WTC11 (cell line): ENCODE data around the gene FAM237A. TPM values are rescaled to one million over a fixed set of nuclear protein-coding genes. Genes with fewer than 3 reads are reported as not detected.

ENCODE experiments used
- ATAC-seq: fragments of 200-7000 bp; cut with Tn5 transposase; 2 replicates; pipeline ENCODE4 v1.10.0; 2021; ENCODE audit warnings: mild to moderate bottlenecking, moderate library complexity
- CTCF ChIA-PET: fragments of 300-600 bp; sonication (Branson Sonifier 250); formaldehyde crosslinking; loops from one replicate; lab custom pipeline; 2021; ENCODE audit warnings: antibody characterized with exemption; lab: Charles Lee
- POLR2A ChIA-PET: fragments of 350-600 bp; sonication (Branson Sonifier 250); formaldehyde crosslinking; loops from one replicate; lab custom pipeline; 2021; ENCODE audit warnings: antibody characterized with exemption; lab: Charles Lee
- DNase-seq: peaks from one replicate; pipeline ENCODE4 v3.0.0; 2021; ENCODE audit warnings: low spot score
- H3K27ac Mint-ChIP-seq: 2 replicates; pipeline ENCODE4 v1.8.0; 2021; ENCODE audit warnings: mixed read lengths
- H3K27me3 Mint-ChIP-seq: 2 replicates; pipeline ENCODE4 v1.8.0; 2021; ENCODE audit warnings: low read depth, mild to moderate bottlenecking, moderate library complexity, mixed read lengths
- H3K36me3 Mint-ChIP-seq: 2 replicates; pipeline ENCODE4 v1.8.0; 2021; ENCODE audit warnings: mixed read lengths
- H3K4me1 Mint-ChIP-seq: 2 replicates; pipeline ENCODE4 v1.8.0; 2022; ENCODE audit warnings: mixed read lengths
- H3K4me3 Mint-ChIP-seq: 2 replicates; pipeline ENCODE4 v1.8.0; 2021; ENCODE audit warnings: mild to moderate bottlenecking, moderate library complexity, mixed read lengths
- H3K9me3 Mint-ChIP-seq: 2 replicates; pipeline ENCODE4 v1.8.0; 2021; ENCODE audit warnings: mixed read lengths
- ETV6 ChIP-seq: sonication (generic); formaldehyde crosslinking; IDR thresholded peaks from 2 replicates; pipeline ENCODE4 v1.8.1; 2022; ENCODE audit warnings: mild to moderate bottlenecking, missing genetic modification reagents
- FOXP1 ChIP-seq: sonication (generic); formaldehyde crosslinking; IDR thresholded peaks from 2 replicates; pipeline ENCODE4 v1.8.0; 2022; ENCODE audit warnings: missing genetic modification reagents, mild to moderate bottlenecking, moderate library complexity, borderline replicate concordance
- JAZF1 ChIP-seq: fragments of 250-450 bp; sonication (Bioruptor Pico); IDR thresholded peaks from 2 replicates; pipeline ENCODE4 v1.9.0; 2021; ENCODE audit warnings: moderate library complexity, mild to moderate bottlenecking, inconsistent platforms
- NFATC4 ChIP-seq: fragments of 250-450 bp; sonication (Bioruptor Pico); IDR thresholded peaks from 2 replicates; pipeline ENCODE4 v1.9.0; 2021; ENCODE audit warnings: mild to moderate bottlenecking
- NR2C2 ChIP-seq: sonication (generic); formaldehyde crosslinking; IDR thresholded peaks from 2 replicates; pipeline ENCODE4 v1.8.0; 2022; ENCODE audit warnings: mild to moderate bottlenecking, missing genetic modification reagents
- SMAD3 ChIP-seq: sonication (generic); formaldehyde crosslinking; IDR thresholded peaks from 2 replicates; pipeline ENCODE4 v1.8.0; 2022; ENCODE audit warnings: missing genetic modification reagents, mild to moderate bottlenecking, borderline replicate concordance
- SMAD4 ChIP-seq: sonication (generic); formaldehyde crosslinking; IDR thresholded peaks from 2 replicates; pipeline ENCODE4 v1.8.0; 2022; ENCODE audit warnings: mild to moderate bottlenecking, missing genetic modification reagents
- TEAD4 ChIP-seq: sonication (generic); formaldehyde crosslinking; IDR thresholded peaks from 2 replicates; pipeline ENCODE4 v1.8.0; 2022; ENCODE audit warnings: mild to moderate bottlenecking, missing genetic modification reagents
- TP53 ChIP-seq: sonication (generic); formaldehyde crosslinking; IDR thresholded peaks from 2 replicates; pipeline ENCODE4 v1.8.1; 2023; ENCODE audit warnings: mild to moderate bottlenecking, missing genetic modification reagents
- ZNF263 ChIP-seq: sonication (generic); formaldehyde crosslinking; IDR thresholded peaks from 2 replicates; pipeline ENCODE4 v1.8.1; 2022; ENCODE audit warnings: low read depth, mild to moderate bottlenecking, moderate library complexity, missing genetic modification reagents
- ZNF317 ChIP-seq: sonication (generic); formaldehyde crosslinking; IDR thresholded peaks from 2 replicates; pipeline ENCODE4 v1.8.1; 2023; ENCODE audit warnings: low read depth, mild to moderate bottlenecking, moderate library complexity, missing genetic modification reagents, borderline replicate concordance
- ZNF416 ChIP-seq: fragments of 250-450 bp; sonication (Bioruptor Pico); IDR thresholded peaks from 2 replicates; pipeline ENCODE4 v1.9.0; 2021; ENCODE audit warnings: mild to moderate bottlenecking, inconsistent platforms
- ZNF671 ChIP-seq: fragments of 250-450 bp; sonication (Bioruptor Pico); IDR thresholded peaks from 2 replicates; pipeline ENCODE4 v1.8.0; 2021; ENCODE audit warnings: mild to moderate bottlenecking
- total RNA-seq: library from RNA; stranded (reverse); gene quantifications from 3 replicates; pipeline ENCODE4 v1.2.3, GENCODE V29; 2021
- TF ChIP-seq, protein P1 (sequence below): fragments of 250-450 bp; sonication (Bioruptor Pico); IDR thresholded peaks from 2 replicates; pipeline ENCODE4 v1.9.0; 2021; ENCODE audit warnings: mild to moderate bottlenecking
- TF ChIP-seq, protein P2 (sequence below): sonication (generic); formaldehyde crosslinking; IDR thresholded peaks from 2 replicates; pipeline ENCODE4 v1.8.0; 2023; ENCODE audit warnings: mild to moderate bottlenecking, missing genetic modification reagents
- TF ChIP-seq, protein P3 (sequence below): sonication (generic); formaldehyde crosslinking; IDR thresholded peaks from 2 replicates; pipeline ENCODE4 v1.8.1; 2022; ENCODE audit warnings: mild to moderate bottlenecking, moderate library complexity, missing genetic modification reagents
- TF ChIP-seq, protein P4 (sequence below): sonication (generic); formaldehyde crosslinking; conservative IDR thresholded peaks from 2 replicates; pipeline ENCODE4 v1.8.1; 2022; ENCODE audit warnings: mild to moderate bottlenecking, missing genetic modification reagents
- TF ChIP-seq, protein P5 (sequence below): fragments of 200-600 bp; IDR thresholded peaks from 2 replicates; pipeline ENCODE4 v1.8.0; 2022; ENCODE audit warnings: antibody characterized with exemption
- TF ChIP-seq, protein P6 (sequence below): sonication (generic); formaldehyde crosslinking; conservative IDR thresholded peaks from 2 replicates; pipeline ENCODE4 v1.8.1; 2023; ENCODE audit warnings: mild to moderate bottlenecking, low read depth, missing genetic modification reagents, moderate library complexity
- TF ChIP-seq, protein P7 (sequence below): sonication (generic); formaldehyde crosslinking; IDR thresholded peaks from 2 replicates; pipeline ENCODE4 v1.8.1; 2023; ENCODE audit warnings: mild to moderate bottlenecking, missing genetic modification reagents, moderate library complexity

FAM237A gene
- total RNA-seq, 1 experiment from 2014 or later = not detected

DNA sequence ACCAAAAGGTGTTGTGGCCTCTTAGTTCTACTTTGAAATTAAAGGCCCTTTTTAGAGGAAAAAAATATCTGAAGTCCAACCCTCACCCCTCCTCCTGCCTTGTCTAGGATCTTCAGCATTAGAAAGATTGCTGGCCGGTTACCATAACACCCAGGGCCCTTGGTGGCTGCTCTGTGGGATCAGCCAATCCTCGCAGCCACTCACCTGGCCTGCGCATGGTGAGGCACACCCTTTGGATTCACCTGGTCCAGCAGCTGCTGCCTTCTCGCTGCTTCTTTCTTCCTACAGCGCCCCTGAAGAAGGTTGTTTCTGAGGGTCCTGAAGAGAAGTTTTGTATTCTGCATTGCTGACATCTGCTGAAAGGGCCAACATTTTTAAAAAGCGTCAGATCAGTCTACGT, 50.7 kb downstream of the FAM237A start:
- no peak overlapping the region for H3K27ac Mint-ChIP-seq
- no peak overlapping the region for H3K4me3 Mint-ChIP-seq
- no peaks in the 10 kb centered on the region for H3K4me1 Mint-ChIP-seq
- ChIA-PET POLR2A (no interaction called here), CTCF (no interaction called here)
- H3K9me3 Mint-ChIP-seq = no peaks in the 10 kb centered on the region
- ATAC-seq (peak; percentile 77), DNase-seq (no peak)
- H3K36me3 Mint-ChIP-seq = no peaks in the 10 kb centered on the region
- TF ChIP-seq ETV6 (CRISPR knock-in tag) (no peak), FOXP1 (CRISPR knock-in tag) (no peak), TP53 (CRISPR knock-in tag) (no peak), NFATC4 (CRISPR knock-in tag) (no peak), ZNF416 (CRISPR knock-in tag) (no peak), ZNF317 (CRISPR knock-in tag) (no peak), NR2C2 (no peak), SMAD3 (no peak), TEAD4 (CRISPR knock-in tag) (no peak), SMAD4 (no peak), ZNF671 (no peak)
- TF ChIP-seq, protein P1, sequence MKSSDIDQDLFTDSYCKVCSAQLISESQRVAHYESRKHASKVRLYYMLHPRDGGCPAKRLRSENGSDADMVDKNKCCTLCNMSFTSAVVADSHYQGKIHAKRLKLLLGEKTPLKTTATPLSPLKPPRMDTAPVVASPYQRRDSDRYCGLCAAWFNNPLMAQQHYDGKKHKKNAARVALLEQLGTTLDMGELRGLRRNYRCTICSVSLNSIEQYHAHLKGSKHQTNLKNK (CRISPR knock-in tag) = no peak
- TF ChIP-seq, protein P2, sequence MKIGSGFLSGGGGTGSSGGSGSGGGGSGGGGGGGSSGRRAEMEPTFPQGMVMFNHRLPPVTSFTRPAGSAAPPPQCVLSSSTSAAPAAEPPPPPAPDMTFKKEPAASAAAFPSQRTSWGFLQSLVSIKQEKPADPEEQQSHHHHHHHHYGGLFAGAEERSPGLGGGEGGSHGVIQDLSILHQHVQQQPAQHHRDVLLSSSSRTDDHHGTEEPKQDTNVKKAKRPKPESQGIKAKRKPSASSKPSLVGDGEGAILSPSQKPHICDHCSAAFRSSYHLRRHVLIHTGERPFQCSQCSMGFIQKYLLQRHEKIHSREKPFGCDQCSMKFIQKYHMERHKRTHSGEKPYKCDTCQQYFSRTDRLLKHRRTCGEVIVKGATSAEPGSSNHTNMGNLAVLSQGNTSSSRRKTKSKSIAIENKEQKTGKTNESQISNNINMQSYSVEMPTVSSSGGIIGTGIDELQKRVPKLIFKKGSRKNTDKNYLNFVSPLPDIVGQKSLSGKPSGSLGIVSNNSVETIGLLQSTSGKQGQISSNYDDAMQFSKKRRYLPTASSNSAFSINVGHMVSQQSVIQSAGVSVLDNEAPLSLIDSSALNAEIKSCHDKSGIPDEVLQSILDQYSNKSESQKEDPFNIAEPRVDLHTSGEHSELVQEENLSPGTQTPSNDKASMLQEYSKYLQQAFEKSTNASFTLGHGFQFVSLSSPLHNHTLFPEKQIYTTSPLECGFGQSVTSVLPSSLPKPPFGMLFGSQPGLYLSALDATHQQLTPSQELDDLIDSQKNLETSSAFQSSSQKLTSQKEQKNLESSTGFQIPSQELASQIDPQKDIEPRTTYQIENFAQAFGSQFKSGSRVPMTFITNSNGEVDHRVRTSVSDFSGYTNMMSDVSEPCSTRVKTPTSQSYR (CRISPR knock-in tag) = no peak
- TF ChIP-seq, protein P3, sequence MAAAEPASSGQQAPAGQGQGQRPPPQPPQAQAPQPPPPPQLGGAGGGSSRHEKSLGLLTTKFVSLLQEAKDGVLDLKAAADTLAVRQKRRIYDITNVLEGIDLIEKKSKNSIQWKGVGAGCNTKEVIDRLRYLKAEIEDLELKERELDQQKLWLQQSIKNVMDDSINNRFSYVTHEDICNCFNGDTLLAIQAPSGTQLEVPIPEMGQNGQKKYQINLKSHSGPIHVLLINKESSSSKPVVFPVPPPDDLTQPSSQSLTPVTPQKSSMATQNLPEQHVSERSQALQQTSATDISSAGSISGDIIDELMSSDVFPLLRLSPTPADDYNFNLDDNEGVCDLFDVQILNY (CRISPR knock-in tag) = no peak
- TF ChIP-seq, protein P4, sequence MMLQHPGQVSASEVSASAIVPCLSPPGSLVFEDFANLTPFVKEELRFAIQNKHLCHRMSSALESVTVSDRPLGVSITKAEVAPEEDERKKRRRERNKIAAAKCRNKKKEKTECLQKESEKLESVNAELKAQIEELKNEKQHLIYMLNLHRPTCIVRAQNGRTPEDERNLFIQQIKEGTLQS (CRISPR knock-in tag) = no peak
- TF ChIP-seq, protein P5, sequence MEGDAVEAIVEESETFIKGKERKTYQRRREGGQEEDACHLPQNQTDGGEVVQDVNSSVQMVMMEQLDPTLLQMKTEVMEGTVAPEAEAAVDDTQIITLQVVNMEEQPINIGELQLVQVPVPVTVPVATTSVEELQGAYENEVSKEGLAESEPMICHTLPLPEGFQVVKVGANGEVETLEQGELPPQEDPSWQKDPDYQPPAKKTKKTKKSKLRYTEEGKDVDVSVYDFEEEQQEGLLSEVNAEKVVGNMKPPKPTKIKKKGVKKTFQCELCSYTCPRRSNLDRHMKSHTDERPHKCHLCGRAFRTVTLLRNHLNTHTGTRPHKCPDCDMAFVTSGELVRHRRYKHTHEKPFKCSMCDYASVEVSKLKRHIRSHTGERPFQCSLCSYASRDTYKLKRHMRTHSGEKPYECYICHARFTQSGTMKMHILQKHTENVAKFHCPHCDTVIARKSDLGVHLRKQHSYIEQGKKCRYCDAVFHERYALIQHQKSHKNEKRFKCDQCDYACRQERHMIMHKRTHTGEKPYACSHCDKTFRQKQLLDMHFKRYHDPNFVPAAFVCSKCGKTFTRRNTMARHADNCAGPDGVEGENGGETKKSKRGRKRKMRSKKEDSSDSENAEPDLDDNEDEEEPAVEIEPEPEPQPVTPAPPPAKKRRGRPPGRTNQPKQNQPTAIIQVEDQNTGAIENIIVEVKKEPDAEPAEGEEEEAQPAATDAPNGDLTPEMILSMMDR = no peak
- H3K27me3 Mint-ChIP-seq = no peaks in the 10 kb centered on the region

DNA sequence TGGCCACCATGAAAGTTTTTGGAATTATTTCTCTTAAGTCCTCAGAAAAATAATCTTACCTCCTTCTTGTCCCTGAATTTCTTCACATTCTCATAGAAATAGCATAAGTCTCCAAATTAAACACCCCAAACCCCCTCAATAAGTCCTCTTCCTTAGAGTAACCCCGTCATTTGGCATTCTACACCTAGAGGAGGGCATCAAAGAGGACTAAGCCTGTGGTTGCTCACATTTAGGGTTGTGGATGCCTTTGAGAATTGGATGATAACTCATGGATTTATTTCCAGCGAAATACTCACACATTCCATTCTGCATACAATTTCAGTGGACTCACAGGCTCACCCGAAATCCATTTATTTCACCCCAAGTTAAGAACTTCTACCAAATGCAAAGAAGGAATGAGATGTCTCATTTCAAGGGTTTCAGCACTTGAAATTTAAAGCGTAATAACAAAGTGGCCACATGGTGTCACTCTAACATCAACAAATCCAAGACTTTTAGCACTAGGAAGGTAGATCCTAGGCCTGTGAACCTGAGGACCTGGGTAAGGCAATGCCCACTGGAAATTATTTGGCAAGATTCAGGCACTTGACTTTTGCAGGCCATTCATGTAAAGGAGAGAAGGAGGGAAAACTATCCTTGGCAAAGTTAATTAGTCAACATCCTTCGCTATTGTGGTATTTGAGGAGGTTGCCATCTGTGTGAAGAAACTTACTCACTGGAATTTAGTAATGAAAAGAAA, 51.3 kb downstream of the FAM237A start:
- H3K4me3 Mint-ChIP-seq = no peak overlapping the region
- no peaks in the 10 kb centered on the region for H3K4me1 Mint-ChIP-seq
- no peak for TF ChIP-seq ZNF263 (CRISPR knock-in tag)
- TF ChIP-seq, protein P5 = peak; percentile 55
- TF ChIP-seq, protein P6, sequence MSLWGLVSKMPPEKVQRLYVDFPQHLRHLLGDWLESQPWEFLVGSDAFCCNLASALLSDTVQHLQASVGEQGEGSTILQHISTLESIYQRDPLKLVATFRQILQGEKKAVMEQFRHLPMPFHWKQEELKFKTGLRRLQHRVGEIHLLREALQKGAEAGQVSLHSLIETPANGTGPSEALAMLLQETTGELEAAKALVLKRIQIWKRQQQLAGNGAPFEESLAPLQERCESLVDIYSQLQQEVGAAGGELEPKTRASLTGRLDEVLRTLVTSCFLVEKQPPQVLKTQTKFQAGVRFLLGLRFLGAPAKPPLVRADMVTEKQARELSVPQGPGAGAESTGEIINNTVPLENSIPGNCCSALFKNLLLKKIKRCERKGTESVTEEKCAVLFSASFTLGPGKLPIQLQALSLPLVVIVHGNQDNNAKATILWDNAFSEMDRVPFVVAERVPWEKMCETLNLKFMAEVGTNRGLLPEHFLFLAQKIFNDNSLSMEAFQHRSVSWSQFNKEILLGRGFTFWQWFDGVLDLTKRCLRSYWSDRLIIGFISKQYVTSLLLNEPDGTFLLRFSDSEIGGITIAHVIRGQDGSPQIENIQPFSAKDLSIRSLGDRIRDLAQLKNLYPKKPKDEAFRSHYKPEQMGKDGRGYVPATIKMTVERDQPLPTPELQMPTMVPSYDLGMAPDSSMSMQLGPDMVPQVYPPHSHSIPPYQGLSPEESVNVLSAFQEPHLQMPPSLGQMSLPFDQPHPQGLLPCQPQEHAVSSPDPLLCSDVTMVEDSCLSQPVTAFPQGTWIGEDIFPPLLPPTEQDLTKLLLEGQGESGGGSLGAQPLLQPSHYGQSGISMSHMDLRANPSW (CRISPR knock-in tag) = no peak
- TF ChIP-seq, protein P7, sequence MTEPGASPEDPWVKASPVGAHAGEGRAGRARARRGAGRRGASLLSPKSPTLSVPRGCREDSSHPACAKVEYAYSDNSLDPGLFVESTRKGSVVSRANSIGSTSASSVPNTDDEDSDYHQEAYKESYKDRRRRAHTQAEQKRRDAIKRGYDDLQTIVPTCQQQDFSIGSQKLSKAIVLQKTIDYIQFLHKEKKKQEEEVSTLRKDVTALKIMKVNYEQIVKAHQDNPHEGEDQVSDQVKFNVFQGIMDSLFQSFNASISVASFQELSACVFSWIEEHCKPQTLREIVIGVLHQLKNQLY (CRISPR knock-in tag) = no peak
- TF ChIP-seq JAZF1 (CRISPR knock-in tag) = no peak
- H3K36me3 Mint-ChIP-seq = no peaks in the 10 kb centered on the region
- no peaks in the 10 kb centered on the region for H3K27me3 Mint-ChIP-seq
- H3K27ac Mint-ChIP-seq = no peak overlapping the region
- POLR2A ChIA-PET = no interaction called here
- DNase-seq (no peak), ATAC-seq (peak; percentile 86)
- CTCF ChIA-PET = no interaction called here
- no peaks in the 10 kb centered on the region for H3K9me3 Mint-ChIP-seq
